ENCODE data around the gene SLC51B. TPM values are rescaled to one million over a fixed set of nuclear protein-coding genes. Genes with fewer than 3 reads are reported as not detected.

SLC51B gene
- total RNA-seq, 1 donor from 2014 or later: not detected

DNA sequence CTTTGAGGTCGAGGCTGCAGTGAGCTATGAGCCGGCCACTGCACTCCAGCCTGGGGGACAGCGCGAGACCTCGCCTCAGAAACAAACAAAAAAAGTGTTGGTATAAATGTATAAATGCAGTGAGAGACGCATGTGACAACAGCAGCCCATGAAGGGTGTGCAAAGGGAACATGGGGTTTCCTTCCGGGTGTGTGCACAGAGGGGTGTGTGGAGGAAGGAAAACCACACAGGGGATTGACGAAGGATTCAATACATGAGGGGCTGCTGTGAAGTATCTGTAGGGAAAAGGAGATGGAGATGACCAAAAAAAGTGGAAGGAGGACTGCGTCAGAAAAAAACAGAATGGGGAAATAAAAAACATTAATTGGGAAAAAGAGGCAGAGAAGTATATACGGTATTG lies 16.8 kb upstream of the SLC51B start:
- H3K27me3 Mint-ChIP-seq: peaks cover 10% of the 10 kb centered on the region
- H3K9me3 Mint-ChIP-seq (ENCODE audit: low read depth): no peaks in the 10 kb centered on the region
- TF ChIP-seq, protein P1, sequence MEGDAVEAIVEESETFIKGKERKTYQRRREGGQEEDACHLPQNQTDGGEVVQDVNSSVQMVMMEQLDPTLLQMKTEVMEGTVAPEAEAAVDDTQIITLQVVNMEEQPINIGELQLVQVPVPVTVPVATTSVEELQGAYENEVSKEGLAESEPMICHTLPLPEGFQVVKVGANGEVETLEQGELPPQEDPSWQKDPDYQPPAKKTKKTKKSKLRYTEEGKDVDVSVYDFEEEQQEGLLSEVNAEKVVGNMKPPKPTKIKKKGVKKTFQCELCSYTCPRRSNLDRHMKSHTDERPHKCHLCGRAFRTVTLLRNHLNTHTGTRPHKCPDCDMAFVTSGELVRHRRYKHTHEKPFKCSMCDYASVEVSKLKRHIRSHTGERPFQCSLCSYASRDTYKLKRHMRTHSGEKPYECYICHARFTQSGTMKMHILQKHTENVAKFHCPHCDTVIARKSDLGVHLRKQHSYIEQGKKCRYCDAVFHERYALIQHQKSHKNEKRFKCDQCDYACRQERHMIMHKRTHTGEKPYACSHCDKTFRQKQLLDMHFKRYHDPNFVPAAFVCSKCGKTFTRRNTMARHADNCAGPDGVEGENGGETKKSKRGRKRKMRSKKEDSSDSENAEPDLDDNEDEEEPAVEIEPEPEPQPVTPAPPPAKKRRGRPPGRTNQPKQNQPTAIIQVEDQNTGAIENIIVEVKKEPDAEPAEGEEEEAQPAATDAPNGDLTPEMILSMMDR (IDR thresholded peaks at IDR 0.05; ENCODE audit: unreplicated experiment): no peak
- peaks cover 10% of the 10 kb centered on the region for H3K4me1 Mint-ChIP-seq (ENCODE audit: low read depth)
- H3K27ac Mint-ChIP-seq: peak overlapping the region; percentile 54
- peaks cover 13% of the 10 kb centered on the region for H3K36me3 Mint-ChIP-seq (ENCODE audit: insufficient read depth)
- no peak for DNase-seq (ENCODE audit: low spot score, unreplicated experiment)
- H3K4me3 Mint-ChIP-seq (ENCODE audit: low read depth): peak overlapping the region; percentile 74

DNA sequence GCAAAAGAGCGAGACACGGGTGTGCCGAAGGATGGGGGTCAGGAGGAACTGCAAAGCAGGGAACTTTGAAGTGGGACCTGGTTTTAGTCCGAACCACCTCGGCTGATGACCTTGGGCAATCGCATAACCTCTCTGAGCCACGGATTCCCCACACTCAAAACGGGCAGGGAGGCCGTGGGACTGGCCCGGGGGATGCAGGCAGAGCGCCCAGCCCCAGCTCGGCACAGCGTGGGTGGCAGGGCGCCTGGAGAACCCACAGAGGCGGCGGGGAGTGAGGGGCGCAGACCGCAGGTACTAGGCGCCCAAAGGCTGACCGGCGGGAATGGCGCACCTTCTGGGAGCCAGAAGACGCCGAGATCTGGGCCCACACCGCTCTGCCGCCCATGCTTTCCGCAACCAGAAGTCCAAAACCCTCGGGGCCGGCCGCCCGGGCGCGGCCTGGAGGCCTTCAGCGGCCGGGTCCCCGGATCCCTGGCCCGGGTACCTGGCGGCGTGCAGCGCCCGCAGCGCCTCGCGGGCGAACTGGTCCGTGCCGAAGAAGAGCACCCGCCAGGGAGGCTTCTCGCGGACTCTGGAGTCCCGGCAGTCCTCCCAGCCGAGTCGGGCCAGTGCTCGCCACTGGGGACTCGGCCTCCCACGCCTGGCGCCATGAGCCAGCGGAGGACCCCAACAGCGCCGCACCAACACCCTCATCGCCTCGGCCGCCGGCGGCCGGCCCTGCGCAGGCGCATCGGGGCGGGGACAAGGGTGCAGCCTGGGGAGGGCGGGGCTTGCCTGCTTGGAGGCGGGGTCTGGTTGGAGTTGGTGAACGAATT lies 16.1 kb upstream of the SLC51B start, which contains the start of gene MTFMT:
Gene MTFMT (minus strand): TSS at position 719 of the 815 bp plus-strand sequence. CDS start 26 bp downstream, at position 693.
- peak within 1 kb of the TSS; percentile 54 for H3K27ac Mint-ChIP-seq
- H3K36me3 Mint-ChIP-seq (ENCODE audit: insufficient read depth): peaks cover 8% of the 10 kb centered on the region
- peak; percentile 87 for DNase-seq (ENCODE audit: low spot score, unreplicated experiment)
- peaks cover 10% of the 10 kb centered on the region for H3K27me3 Mint-ChIP-seq
- H3K4me3 Mint-ChIP-seq (ENCODE audit: low read depth): peak within 1 kb of the TSS; percentile 74
- no peaks in the 10 kb centered on the region for H3K9me3 Mint-ChIP-seq (ENCODE audit: low read depth)
- TF ChIP-seq, protein P1 (IDR thresholded peaks at IDR 0.05; ENCODE audit: unreplicated experiment): peak; percentile 20
- peaks cover 16% of the 10 kb centered on the region for H3K4me1 Mint-ChIP-seq (ENCODE audit: low read depth)

DNA sequence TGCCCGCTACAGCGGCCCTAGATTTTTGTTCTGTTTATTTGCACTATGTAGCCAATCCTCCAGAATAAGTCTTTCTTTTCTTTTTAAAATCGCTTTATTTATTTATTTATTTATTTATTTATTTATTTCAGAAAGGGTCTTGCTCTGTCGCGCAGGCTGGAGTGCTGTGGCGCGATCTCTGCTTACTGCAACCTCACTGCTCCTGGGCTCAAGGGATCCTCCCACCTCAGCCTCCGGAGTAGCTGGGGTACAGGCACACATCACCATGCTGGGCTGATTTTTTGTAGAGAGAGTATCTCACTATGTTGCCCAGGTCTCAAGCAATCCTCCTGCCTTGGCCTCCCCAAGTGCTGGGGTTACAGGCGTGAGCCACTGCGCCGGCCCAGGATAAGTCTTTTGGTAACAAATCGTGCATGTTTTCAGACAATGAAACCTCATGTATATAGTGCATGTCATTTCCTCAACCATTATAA lies 15.4 kb upstream of the SLC51B start:
- Mint-ChIP-seq H3K27me3 (peaks cover 10% of the 10 kb centered on the region), H3K36me3 (ENCODE audit: insufficient read depth) (peaks cover 6% of the 10 kb centered on the region), H3K4me1 (ENCODE audit: low read depth) (peaks cover 17% of the 10 kb centered on the region), H3K27ac (no peak overlapping the region), H3K4me3 (ENCODE audit: low read depth) (peak overlapping the region; percentile 74), H3K9me3 (ENCODE audit: low read depth) (no peaks in the 10 kb centered on the region)
- TF ChIP-seq, protein P1 (IDR thresholded peaks at IDR 0.05; ENCODE audit: unreplicated experiment): no peak
- no peak for DNase-seq (ENCODE audit: low spot score, unreplicated experiment)

DNA sequence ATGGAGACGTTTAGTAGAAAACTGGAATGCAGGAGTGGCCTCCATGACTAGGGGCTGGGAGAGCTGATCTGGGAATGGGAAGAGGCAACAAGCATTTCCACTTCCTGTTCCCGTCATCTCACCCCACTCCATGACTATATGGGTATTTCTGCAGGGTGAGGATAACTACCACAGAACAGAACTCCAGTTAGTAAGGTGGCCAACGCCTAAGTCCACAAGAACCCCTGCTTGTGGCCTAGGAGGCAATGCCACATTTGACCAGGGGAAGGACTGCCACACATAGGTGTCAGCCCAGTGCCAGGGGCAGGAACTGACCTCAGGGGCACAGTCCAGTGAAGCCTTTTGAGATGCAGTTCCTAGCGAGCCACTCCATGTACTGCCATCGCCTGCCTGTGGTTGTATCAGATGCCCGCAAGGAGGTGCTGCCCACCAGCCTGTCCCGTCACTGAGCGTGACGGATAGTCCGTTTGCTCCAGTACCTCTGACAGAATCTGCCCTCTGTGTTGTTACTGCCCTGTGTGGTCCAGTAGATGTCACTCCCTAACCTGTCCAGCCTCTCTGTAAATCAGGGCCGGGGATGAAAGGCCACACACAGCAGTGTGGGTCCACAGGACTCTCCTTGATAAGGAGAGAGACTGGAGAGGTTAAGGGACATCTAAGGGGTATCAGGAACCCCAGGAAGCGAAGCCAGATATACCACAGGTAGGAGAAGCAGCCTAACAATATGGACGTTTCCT lies 12.2 kb upstream of the SLC51B start:
- Mint-ChIP-seq H3K4me1 (ENCODE audit: low read depth) (peaks cover 16% of the 10 kb centered on the region), H3K36me3 (ENCODE audit: insufficient read depth) (no peaks in the 10 kb centered on the region), H3K27ac (peak overlapping the region; percentile 80), H3K4me3 (ENCODE audit: low read depth) (no peak overlapping the region), H3K9me3 (ENCODE audit: low read depth) (no peaks in the 10 kb centered on the region), H3K27me3 (peaks cover 10% of the 10 kb centered on the region)
- TF ChIP-seq, protein P1 (IDR thresholded peaks at IDR 0.05; ENCODE audit: unreplicated experiment): peak; percentile 71
- DNase-seq (ENCODE audit: low spot score, unreplicated experiment): peak; percentile 49

DNA sequence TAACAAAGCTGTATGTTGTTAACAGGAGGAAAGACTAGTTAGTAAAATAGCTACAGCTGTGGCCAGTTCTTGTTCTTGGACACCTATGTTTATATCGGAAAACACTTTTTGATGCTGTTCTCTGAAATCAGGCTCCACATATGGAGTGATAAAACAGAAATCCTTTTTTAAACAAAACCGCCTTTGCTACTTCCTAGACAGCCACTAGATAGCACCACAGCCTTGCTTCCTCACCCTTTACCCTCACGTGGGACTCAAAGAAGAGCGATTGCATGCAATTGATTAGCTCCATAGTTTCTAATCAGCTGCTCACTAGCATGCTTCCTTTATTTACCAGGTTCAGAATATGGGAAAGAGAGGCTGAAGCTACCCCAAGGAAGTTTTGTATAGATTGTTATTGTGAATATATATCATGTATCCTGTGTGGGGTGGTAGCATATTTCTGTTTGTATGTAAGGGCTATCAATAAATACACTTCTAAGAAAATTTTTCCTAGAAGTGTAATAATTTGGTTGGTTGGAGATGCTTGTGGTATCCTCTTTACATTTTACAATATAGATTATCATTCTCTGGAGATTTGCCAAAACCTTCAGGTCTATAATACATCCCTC lies 11.4 kb upstream of the SLC51B start:
- no peak overlapping the region for H3K4me3 Mint-ChIP-seq (ENCODE audit: low read depth)

More for the DNA sequence above, 11.4 kb upstream of the SLC51B start:
- peaks cover 10% of the 10 kb centered on the region for H3K4me1 Mint-ChIP-seq (ENCODE audit: low read depth)
- H3K27me3 Mint-ChIP-seq: peaks cover 10% of the 10 kb centered on the region
- H3K36me3 Mint-ChIP-seq (ENCODE audit: insufficient read depth): no peaks in the 10 kb centered on the region
- no peak overlapping the region for H3K27ac Mint-ChIP-seq
- TF ChIP-seq, protein P1 (IDR thresholded peaks at IDR 0.05; ENCODE audit: unreplicated experiment): peak; percentile 37
- no peaks in the 10 kb centered on the region for H3K9me3 Mint-ChIP-seq (ENCODE audit: low read depth)
- no peak for DNase-seq (ENCODE audit: low spot score, unreplicated experiment)

All from progenitor cell of endocrine pancreas (in vitro differentiated cells).